Fibroblast of the aortic adventitia (primary cell): ENCODE results near the gene BATF3. TPM values are rescaled to one million over a fixed set of nuclear protein-coding genes. Genes with fewer than 3 reads are reported as not detected.

Experiments used
- DNase-seq: peaks from one replicate; pipeline ENCODE4 v3.0.0-alpha.2; 2010; ENCODE audit warnings: low read depth
- H3K4me3 ChIP-seq: 2 replicates; pipeline ENCODE4 v1.5.1; 2011; ENCODE audit warnings: low read depth, mild to moderate bottlenecking, control low read depth, low read length, moderate library complexity
- CTCF ChIP-seq: IDR thresholded peaks from 2 replicates; pipeline ENCODE4 v1.5.1; 2011; ENCODE audit warnings: mild to moderate bottlenecking, low read length, control low read depth, inconsistent platforms; ENCODE audit not compliant: insufficient read depth
- total RNA-seq: library from RNA; depleted of rRNA; stranded (reverse); fragments of >200 nt; gene quantifications from 2 replicates; pipeline ENCODE4 v1.2.3, GENCODE V29; 2012; ENCODE audit warnings: low replicate concordance

BATF3 gene
- total RNA-seq, 1 donor: 4.8 TPM

GRCh38 chr1:212649020-212649419 lies 50.6 kb downstream of the BATF3 start:
- DNase-seq: peak; percentile 61
- no peak for TF ChIP-seq CTCF
- H3K4me3 ChIP-seq: no peak overlapping the region

- no peak for DNase-seq
- H3K4me3 ChIP-seq: no peak overlapping the region
- TF ChIP-seq CTCF: no peak
Measured at GRCh38 chr1:212648431-212648830, 51.2 kb downstream of the BATF3 start.

- no peak for DNase-seq
- no peak overlapping the region for H3K4me3 ChIP-seq
- TF ChIP-seq CTCF: no peak
Measured at GRCh38 chr1:212647004-212647403, 52.6 kb downstream of the BATF3 start.

GRCh38 chr1:212646588-212646987 lies 53.1 kb downstream of the BATF3 start:
- no peak for DNase-seq
- H3K4me3 ChIP-seq: no peak overlapping the region
- TF ChIP-seq CTCF: no peak

- TF ChIP-seq CTCF: no peak
- no peak for DNase-seq
- H3K4me3 ChIP-seq: no peak overlapping the region
Measured at GRCh38 chr1:212645546-212646543, 53.8 kb downstream of the BATF3 start.

- H3K4me3 ChIP-seq: no peak overlapping the region
- TF ChIP-seq CTCF: no peak
- DNase-seq: no peak
Measured at GRCh38 chr1:212644866-212645545, 54.6 kb downstream of the BATF3 start.
